CD4-positive, alpha-beta T cell treated with Interleukin-10 for 1 hour (primary cell): Measurements from ENCODE around the gene RPL18.
"Not testable (repeated sequence)": the region's sequence is repeated elsewhere in the genome, so short reads cannot be mapped to it uniquely, and the experiment has no call there.

Source experiments
- DNase-seq: peaks from one replicate; pipeline ENCODE4 v3.0.0-alpha.2; 2020

Gene RPL18

GRCh38 chr19:48618916-48619691 is at the start of gene RPL18, which contains the start of gene SPHK2:
Gene RPL18 (minus strand): TSS chr19:48619178. CDS start chr19:48619143, 35 bp downstream.
Gene SPHK2 (plus strand): TSS chr19:48619506. CDS start chr19:48620515, 1,009 bp downstream.
- peak; percentile 97 for DNase-seq

- no peak for DNase-seq
These were observed 49.8 kb upstream of the RPL18 start for GRCh38 chr19:48668761-48669160.

GRCh38 chr19:48668332-48668731 is 49.4 kb upstream of the RPL18 start:
- DNase-seq = no peak

- DNase-seq = no peak
These were observed 46.8 kb upstream of the RPL18 start for GRCh38 chr19:48665786-48666185.

GRCh38 chr19:48664476-48664875 is 45.5 kb upstream of the RPL18 start:
- no peak for DNase-seq

GRCh38 chr19:48663667-48664066 is 44.7 kb upstream of the RPL18 start:
- no peak for DNase-seq

- DNase-seq = no peak
These were observed 42.7 kb upstream of the RPL18 start for GRCh38 chr19:48661711-48662090.

GRCh38 chr19:48660852-48661710 is 42.1 kb upstream of the RPL18 start:
- peak; percentile 91 for DNase-seq

GRCh38 chr19:48659768-48660167 is 40.8 kb upstream of the RPL18 start:
- no peak for DNase-seq

GRCh38 chr19:48658483-48658882 is 39.5 kb upstream of the RPL18 start:
- no peak for DNase-seq

GRCh38 chr19:48657828-48658227 is 38.9 kb upstream of the RPL18 start:
- DNase-seq = not testable (repeated sequence)

- DNase-seq = no peak
These were observed 38.0 kb upstream of the RPL18 start for GRCh38 chr19:48656840-48657474.

- no peak for DNase-seq
These were observed 35.5 kb upstream of the RPL18 start for GRCh38 chr19:48654299-48655059.

GRCh38 chr19:48651683-48652048 is 32.7 kb upstream of the RPL18 start:
- no peak for DNase-seq

- no peak for DNase-seq
These were observed 32.1 kb upstream of the RPL18 start for GRCh38 chr19:48650974-48651682.

- no peak for DNase-seq
These were observed 29.2 kb upstream of the RPL18 start for GRCh38 chr19:48648134-48648533.

GRCh38 chr19:48646722-48647216 is 27.8 kb upstream of the RPL18 start:
- DNase-seq = no peak

GRCh38 chr19:48646001-48646721 is 27.2 kb upstream of the RPL18 start, which contains the start of gene CA11:
Gene CA11 (minus strand): TSS chr19:48646187. CDS start chr19:48645632, 555 bp downstream.
- peak; percentile 95 for DNase-seq

GRCh38 chr19:48645620-48646000 is 26.6 kb upstream of the RPL18 start:
- no peak for DNase-seq

GRCh38 chr19:48644839-48645619 is 26.1 kb upstream of the RPL18 start:
- peak; percentile 83 for DNase-seq
